ENCODE measurements around the gene SCAMP2.

The SCAMP2 gene

GRCh38 chr15:74858369-74858740, 14.8 kb downstream of the SCAMP2 start:
- DNase-seq (ENCODE audit: low read depth), result no peak

GRCh38 chr15:74857671-74858368, 15.3 kb downstream of the SCAMP2 start:
- no peak for DNase-seq (ENCODE audit: low read depth)

GRCh38 chr15:74857082-74857655, 16.0 kb downstream of the SCAMP2 start:
- DNase-seq (ENCODE audit: low read depth), result no peak

- no peak for DNase-seq (ENCODE audit: low read depth)
Observed at GRCh38 chr15:74856537-74856936, 16.6 kb downstream of the SCAMP2 start.

- no peak for DNase-seq (ENCODE audit: low read depth)
Observed at GRCh38 chr15:74855857-74856256, 17.3 kb downstream of the SCAMP2 start.

GRCh38 chr15:74854453-74855022, 18.6 kb downstream of the SCAMP2 start:
- no peak for DNase-seq (ENCODE audit: low read depth)

GRCh38 chr15:74851960-74852359, 21.2 kb downstream of the SCAMP2 start:
- DNase-seq (ENCODE audit: low read depth), result no peak

GRCh38 chr15:74850393-74850792, 22.8 kb downstream of the SCAMP2 start:
- no peak for DNase-seq (ENCODE audit: low read depth)

- DNase-seq (ENCODE audit: low read depth), result no peak
Observed at GRCh38 chr15:74847432-74847831, 25.7 kb downstream of the SCAMP2 start.

- no peak for DNase-seq (ENCODE audit: low read depth)
Observed at GRCh38 chr15:74845581-74845980, 27.6 kb downstream of the SCAMP2 start.

- DNase-seq (ENCODE audit: low read depth), result no peak
Observed at GRCh38 chr15:74845208-74845568, 28.0 kb downstream of the SCAMP2 start.

GRCh38 chr15:74844319-74845207, 28.6 kb downstream of the SCAMP2 start:
- no peak for DNase-seq (ENCODE audit: low read depth)

- DNase-seq (ENCODE audit: low read depth), result no peak
Observed at GRCh38 chr15:74843891-74844299, 29.3 kb downstream of the SCAMP2 start.

GRCh38 chr15:74843445-74843828, 29.7 kb downstream of the SCAMP2 start:
- DNase-seq (ENCODE audit: low read depth), result no peak

GRCh38 chr15:74842581-74843444, 30.4 kb downstream of the SCAMP2 start, which contains the start of gene ULK3:
TSS of gene ULK3 (minus strand) at chr15:74843156. CDS start at chr15:74843105, 51 bp downstream.
- DNase-seq (ENCODE audit: low read depth), result peak; percentile 88

GRCh38 chr15:74841891-74842373, 31.2 kb downstream of the SCAMP2 start:
- DNase-seq (ENCODE audit: low read depth), result no peak

GRCh38 chr15:74840851-74841775, 32.1 kb downstream of the SCAMP2 start:
- DNase-seq (ENCODE audit: low read depth), result no peak

- no peak for DNase-seq (ENCODE audit: low read depth)
Observed at GRCh38 chr15:74839526-74840395, 33.4 kb downstream of the SCAMP2 start.

GRCh38 chr15:74838746-74839525, 34.2 kb downstream of the SCAMP2 start:
- DNase-seq (ENCODE audit: low read depth), result no peak
